HG03025 (cell line): ENCODE results near the gene OSGEPL1.
"Not testable (repeated sequence)": the region's sequence is repeated elsewhere in the genome, so short reads cannot be mapped to it uniquely, and the experiment has no call there.

Experiments used
- ATAC-seq: cut with Tn5 transposase; IDR thresholded peaks from one replicate; pipeline ENCODE4 v1.9.1; 2021; ENCODE audit warnings: mild to moderate bottlenecking, moderate library complexity; ENCODE audit not compliant: unreplicated experiment, low FRiP score

OSGEPL1 gene

GRCh38 chr2:189762551-189763298 is at the start of gene OSGEPL1:
Gene OSGEPL1, minus strand, starts transcription at chr2:189762792. Its CDS starts 1,152 bp downstream, at chr2:189761640.
- peak; percentile 98 for ATAC-seq

GRCh38 chr2:189803431-189803830 is 40.8 kb upstream of the OSGEPL1 start:
- no peak for ATAC-seq

GRCh38 chr2:189802396-189802912 is 39.9 kb upstream of the OSGEPL1 start:
- no peak for ATAC-seq

GRCh38 chr2:189799531-189799930 is 36.9 kb upstream of the OSGEPL1 start:
- no peak for ATAC-seq

- ATAC-seq = no peak
Measured at GRCh38 chr2:189799030-189799331, 36.4 kb upstream of the OSGEPL1 start.

GRCh38 chr2:189798312-189799029 is 35.9 kb upstream of the OSGEPL1 start:
- no peak for ATAC-seq

GRCh38 chr2:189797902-189798301 is 35.3 kb upstream of the OSGEPL1 start:
- ATAC-seq = no peak

GRCh38 chr2:189794310-189794709 is 31.7 kb upstream of the OSGEPL1 start:
- no peak for ATAC-seq

- ATAC-seq = no peak
Measured at GRCh38 chr2:189791338-189792042, 28.9 kb upstream of the OSGEPL1 start.

- ATAC-seq = peak; percentile 94
Measured at GRCh38 chr2:189783927-189784867, 21.6 kb upstream of the OSGEPL1 start, which contains the start of the genes ORMDL1 and PMS1. Gene ORMDL1, minus strand, starts transcription at chr2:189784339. Its CDS starts 1,744 bp downstream, at chr2:189782595. Gene PMS1, plus strand, starts transcription at chr2:189784450. Its CDS starts 7,360 bp downstream, at chr2:189791810.

GRCh38 chr2:189783451-189783926 is 20.9 kb upstream of the OSGEPL1 start:
- peak; percentile 15 for ATAC-seq

- ATAC-seq = no peak
Measured at GRCh38 chr2:189782221-189782671, 19.7 kb upstream of the OSGEPL1 start.

- ATAC-seq = no peak
Measured at GRCh38 chr2:189772212-189772611, 9.6 kb upstream of the OSGEPL1 start.

GRCh38 chr2:189770590-189771322 is 8.2 kb upstream of the OSGEPL1 start:
- ATAC-seq = no peak

- no peak for ATAC-seq
Measured at GRCh38 chr2:189763908-189764661, 1.5 kb upstream of the OSGEPL1 start.

- no peak for ATAC-seq
Measured at GRCh38 chr2:189762229-189762550, 402 bp downstream of the OSGEPL1 start.

- ATAC-seq = not testable (repeated sequence)
Measured at GRCh38 chr2:189760154-189760553, 2.4 kb downstream of the OSGEPL1 start.

GRCh38 chr2:189756311-189756952 is 6.2 kb downstream of the OSGEPL1 start:
- no peak for ATAC-seq
